Measurements from ENCODE around the gene CLEC5A.
"Not testable (repeated sequence)": the region's sequence is repeated elsewhere in the genome, so short reads cannot be mapped to it uniquely, and the experiment has no call there.

Gene CLEC5A

GRCh38 chr7:141945356-141945755 lies 1.4 kb downstream of the CLEC5A start:
- peak; percentile 6 for DNase-seq

DNA sequence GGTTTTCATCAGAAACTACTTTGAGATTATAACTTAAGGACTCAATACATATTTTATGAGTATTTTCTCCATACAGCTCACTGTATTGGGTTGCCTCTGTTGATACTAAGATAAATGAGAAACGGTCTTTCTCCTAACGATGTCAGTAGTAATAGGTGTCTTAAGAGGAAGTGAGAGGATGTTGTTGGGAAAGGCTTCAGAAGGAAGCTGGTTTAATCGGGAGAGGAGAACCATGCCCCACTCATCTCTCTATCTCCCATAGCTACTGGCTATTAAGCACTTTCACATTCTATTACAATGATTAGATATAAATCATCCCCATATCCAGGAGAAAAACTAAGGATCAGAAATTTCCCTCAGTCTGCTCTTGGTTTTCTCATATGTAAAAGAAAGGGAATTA lies 2.0 kb downstream of the CLEC5A start:
- no peak for DNase-seq

DNA sequence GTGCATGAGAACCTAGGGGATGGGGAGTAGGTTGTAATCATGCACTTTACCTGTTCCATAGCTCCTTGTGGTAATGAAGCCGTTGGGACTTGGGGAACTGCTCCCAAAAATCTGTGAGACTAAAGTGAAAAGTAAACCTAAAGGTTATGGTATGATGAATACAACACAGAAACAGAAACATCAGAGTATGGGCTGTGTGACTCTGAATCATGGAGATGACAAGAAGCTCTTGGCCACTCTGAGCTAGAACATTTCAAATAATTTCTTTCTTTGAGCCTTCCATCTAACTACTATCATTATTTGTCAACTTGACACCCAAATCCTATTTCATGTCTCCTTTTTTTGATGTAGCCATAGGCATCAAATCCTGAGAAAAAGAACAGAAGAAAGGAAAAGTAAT lies 2.9 kb downstream of the CLEC5A start:
- no peak for DNase-seq

DNA sequence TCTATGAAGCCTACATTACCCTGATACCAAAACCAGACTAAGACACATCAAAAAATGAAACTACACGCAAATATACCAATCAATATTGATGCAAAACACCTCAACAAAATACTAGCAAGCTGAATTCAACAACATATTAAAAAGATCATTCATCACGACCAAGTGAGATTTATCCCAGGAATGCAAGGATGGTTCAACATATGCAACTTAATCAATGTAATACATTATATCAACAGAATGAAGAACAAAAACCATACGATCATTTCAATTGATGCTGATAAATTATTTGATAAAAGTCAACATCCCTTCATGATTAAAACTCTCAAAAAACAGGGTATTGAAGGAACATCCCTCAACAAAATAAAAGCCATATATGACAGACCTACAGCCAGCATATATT lies 5.7 kb downstream of the CLEC5A start:
- DNase-seq, result no peak

GRCh38 chr7:141930211-141930610 lies 16.6 kb downstream of the CLEC5A start:
- DNase-seq, result no peak

DNA sequence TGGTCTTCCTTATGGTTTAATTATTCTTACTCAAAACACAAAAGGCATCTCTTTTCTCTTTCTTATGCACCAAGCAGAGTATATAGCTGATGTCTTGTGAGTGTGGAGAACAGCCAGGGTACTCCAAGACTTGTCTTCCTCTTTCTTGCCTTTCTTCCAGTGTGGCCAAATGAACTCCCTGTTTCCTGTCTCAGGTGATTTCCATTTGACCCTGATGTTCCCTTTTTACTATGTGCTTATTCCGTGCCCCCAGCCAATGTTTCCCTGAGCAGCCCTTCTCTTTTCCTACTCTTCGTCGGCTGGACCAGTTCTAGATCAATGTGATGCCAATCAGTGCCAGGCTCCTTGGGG lies 18.0 kb downstream of the CLEC5A start:
- no peak for DNase-seq

DNA sequence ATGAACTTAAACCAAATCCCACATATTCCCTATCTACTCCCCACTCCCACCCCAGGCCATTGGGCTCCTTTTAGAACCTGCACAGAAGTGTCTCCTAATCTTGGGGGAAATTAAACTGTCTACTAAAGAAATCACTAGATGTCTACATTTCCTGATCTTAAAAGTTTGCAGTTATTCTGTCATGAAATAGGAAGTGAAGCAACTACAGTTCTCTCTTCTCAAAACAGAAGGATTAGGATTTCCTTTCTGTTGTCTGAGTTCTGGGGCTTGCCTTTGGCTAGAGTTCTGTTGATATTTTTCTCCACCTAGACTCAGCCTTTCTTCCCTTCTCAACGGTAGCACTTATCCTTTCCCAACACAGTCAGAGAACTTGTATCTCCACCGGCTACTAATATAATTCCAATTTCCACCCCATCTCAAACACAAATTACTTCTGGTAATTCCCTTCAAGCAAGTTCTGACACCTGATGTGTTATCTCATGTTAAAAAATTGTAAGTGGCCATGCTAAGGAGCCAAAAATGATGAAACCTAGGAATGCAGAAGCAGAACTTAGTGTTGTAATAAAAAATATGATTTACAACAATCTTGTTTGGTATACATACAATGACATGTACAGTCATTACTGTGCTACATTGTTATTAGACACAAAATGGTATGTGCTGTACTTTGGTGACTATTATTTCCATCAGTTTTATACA lies 18.5 kb downstream of the CLEC5A start:
- no peak for DNase-seq

DNA sequence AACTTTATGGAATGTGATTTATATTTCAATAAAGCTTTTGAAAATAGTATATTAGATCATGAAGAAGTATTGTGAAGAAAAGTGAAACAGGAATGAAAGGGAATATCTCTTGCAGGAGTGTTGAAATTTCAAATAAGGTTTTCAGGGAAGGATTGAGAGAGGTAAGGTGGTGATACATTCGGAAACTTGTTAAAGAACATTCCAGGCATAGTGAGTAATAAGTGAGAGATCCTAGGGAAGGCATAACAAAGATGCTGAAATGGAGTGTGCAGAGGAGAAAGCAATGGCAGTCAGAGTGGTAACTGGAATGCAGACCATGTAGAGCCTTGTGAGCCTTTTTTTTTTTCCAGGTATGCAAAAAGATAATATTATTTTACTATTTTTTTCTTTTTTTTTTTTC lies 26.5 kb downstream of the CLEC5A start:
- no peak for DNase-seq

DNA sequence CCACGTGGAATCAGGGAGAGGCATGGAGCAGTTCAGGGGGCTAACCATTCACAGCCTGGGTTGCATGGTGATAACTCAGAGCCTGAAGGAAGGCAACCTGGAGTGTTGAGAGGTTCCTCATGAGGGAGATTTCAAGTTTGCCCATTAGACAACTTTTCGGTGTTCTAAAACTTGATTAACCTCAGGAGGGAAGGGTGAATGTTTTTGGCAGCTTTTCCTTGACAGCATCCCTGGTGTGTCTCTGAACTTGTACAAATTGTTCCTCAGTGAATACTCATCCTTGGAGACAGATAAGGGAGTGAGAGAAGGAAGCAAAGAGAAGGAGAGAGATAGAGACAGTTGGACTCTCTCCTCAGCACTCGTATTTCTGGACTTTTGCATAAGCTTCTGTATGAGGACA lies 30.7 kb downstream of the CLEC5A start, which contains the start of gene OR9A4:
TSS of gene OR9A4 (plus strand) at position 301 of the 400 bp plus-strand sequence. CDS start 2,477 bp downstream, outside the sequence.
- DNase-seq, result no peak

DNA sequence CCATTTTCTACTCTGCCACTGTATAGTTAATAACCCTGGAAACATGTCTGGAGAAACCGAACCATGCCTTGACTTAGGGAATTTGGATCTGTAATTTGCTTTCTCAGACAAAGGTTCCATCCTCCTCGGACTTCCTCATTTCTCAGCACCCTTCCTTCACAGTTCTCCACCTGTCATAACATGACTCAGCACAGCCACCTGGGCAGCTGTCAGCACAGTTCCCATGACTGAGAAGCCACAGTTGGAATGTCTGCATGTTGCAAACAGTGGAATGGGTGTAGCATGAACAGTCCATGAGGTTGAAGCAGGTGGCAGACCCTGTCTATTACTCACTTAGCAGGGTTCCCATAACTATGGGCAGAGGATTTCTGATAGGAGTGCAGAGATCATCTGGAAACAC lies 31.2 kb downstream of the CLEC5A start:
- no peak for DNase-seq

DNA sequence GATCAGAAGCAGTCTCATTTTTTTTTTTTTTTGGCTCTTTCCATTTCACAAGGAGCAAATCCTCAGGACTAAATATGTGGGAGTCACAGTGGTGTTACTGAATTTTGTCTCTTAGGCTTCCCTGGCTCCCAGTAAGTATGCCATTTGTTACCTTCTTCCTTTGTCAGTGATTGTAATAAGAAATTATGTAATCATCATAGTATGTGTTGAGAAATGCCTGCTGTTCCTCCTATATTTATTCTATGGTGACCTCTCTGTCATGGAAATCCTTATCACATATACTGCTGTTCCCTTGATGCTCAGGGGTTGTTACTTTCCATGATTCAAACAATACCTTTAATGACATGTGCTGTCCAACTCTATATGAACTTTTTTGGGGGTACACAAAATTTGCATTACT lies 35.4 kb downstream of the CLEC5A start:
- no peak for DNase-seq

DNA sequence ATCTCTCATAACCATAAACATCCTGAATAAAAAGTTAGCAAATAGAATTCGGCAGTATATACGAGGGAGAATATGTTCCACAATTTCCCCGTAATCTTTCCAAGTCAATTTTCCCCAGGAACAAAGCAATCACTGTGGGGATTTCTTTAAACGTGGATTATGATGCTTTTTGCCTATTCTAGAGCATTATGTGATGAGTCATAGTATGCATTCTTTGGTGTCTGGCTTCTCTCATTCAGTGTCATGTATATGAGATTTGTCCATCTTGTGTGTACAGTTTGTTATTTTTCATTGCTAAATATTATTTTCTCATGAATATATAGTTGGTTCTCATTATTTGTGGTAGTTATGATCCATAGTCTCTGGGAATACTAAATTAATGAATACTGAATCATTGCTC lies 40.5 kb downstream of the CLEC5A start:
- DNase-seq, result no peak

DNA sequence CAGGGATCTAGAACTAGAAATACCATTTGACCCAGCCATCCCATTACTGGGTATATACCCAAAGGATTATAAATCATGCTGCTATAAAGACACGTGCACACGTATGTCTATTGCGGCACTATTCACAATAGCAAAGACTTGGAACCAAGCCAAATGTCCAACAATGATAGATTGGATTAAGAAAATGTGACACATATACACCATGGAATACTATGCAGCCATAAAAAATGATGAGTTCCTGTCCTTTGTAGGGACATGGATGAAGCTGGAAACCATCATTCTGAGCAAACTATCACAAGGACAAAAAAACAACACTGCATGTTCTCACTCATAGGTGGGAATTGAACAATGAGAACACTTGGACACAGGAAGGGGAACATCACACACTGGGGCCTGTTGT lies 47.4 kb downstream of the CLEC5A start:
- DNase-seq, result not testable (repeated sequence)

- no peak for DNase-seq
Measured at GRCh38 chr7:141891336-141891735, 55.4 kb downstream of the CLEC5A start.

DNA sequence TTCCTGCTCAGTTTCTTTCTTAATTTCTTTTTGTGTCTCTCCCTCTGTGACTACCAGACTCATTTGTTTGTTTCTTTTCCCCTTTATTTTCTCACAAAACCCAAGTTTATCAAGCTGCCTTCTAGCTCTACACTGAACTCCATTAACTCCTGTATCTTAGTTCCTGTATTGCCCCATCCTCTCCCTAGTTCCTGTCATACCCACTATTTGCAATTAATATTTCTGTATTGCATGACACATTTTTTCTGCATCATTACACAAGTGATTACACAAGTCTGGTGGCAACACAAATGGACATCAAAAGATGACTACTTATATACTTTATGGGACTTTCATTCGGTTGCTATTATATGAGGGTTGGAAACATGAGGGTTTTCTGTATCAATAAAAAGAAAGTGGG lies 57.5 kb downstream of the CLEC5A start:
- DNase-seq, result no peak

DNA sequence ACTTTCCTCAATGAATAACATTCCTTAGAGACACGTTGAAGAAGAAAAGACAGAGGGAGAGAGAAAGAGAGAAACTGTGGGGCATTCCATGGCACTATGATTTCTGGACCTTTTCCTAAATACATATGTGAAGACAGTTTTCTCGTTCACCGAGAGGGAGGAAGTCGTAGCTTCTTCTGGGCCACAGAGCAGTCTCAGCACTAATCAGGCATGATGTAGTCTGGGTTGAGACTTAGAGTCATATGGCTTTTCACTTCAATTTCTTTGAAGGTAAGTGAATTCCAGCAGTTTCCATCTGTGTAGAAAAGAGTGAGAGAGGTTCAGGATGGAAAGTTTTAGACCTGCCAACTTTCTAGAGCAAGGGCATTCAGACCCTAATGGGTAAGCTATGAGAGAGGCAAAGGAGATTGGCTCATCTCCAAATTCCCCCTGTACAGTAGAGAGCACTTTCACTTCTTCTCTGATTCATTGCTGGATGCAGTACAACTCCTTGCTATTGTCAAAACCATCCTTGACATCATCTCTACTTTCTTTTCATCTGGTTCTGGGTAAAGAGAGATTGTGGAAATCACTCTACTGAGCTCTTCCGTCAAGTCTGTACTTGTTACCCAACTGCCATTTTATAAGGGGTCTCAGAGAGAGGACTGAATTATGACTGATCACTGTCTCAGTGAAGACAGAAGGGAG lies 62.1 kb downstream of the CLEC5A start:
- DNase-seq, result no peak

GRCh38 chr7:141880960-141881359 lies 65.8 kb downstream of the CLEC5A start:
- DNase-seq, result no peak

GRCh38 chr7:141877365-141877764 lies 69.4 kb downstream of the CLEC5A start:
- no peak for DNase-seq

All from stimulated activated CD4-positive, alpha-beta T cell treated with anti-CD3 and anti-CD28 coated beads, Interleukin-1b, Interleukin-23, amount 100 ng/mL, for 48 hours (primary cell).